H1 (cell line): ENCODE measurements around the gene CEMP1. TPM values are rescaled to one million over a fixed set of nuclear protein-coding genes. Genes with fewer than 3 reads are reported as not detected.
A peak's percentile ranks its signal among the peaks of the same experiment; 100 is the strongest.

Experiments used
- CTCF ChIA-PET: fragments of 300-600 bp; sonication (Branson Sonifier 250); formaldehyde crosslinking; loops from one replicate; lab custom pipeline; 2021; ENCODE audit not compliant: partially characterized antibody; lab: Charles Lee
- POLR2A ChIA-PET: fragments of 300-600 bp; sonication (Branson Sonifier 250); formaldehyde crosslinking; loops from one replicate; lab custom pipeline; 2021; ENCODE audit warnings: inconsistent platforms; ENCODE audit not compliant: partially characterized antibody; lab: Charles Lee
- DNase-seq, 2 experiments: peaks; one replicate each; pipeline versions ENCODE4 v3.0.0 to v3.0.0-alpha.2; 2010 to 2022; ENCODE audit warnings: low spot score in 2 of 2, low read depth in 1 of 2, mixed read lengths in 1 of 2
- FAIRE-seq: peaks from 2 replicates; lab custom pipeline; 2011; peaks lifted over from hg19 to GRCh38; lab: Jason Lieb, UNC
- H2AFZ ChIP-seq: 2 replicates; pipeline ENCODE4 v1.8.1; 2012; ENCODE audit warnings: low read length, inconsistent platforms
- H2AK5ac ChIP-seq: 2 replicates; pipeline ENCODE4 v1.6.1; 2013; ENCODE audit warnings: low read depth, low read length
- H2BK120ac ChIP-seq: replicated peaks from 2 replicates; pipeline ENCODE3; 2013; ENCODE audit warnings: low read depth, low read length, inconsistent platforms
- H2BK12ac ChIP-seq: 2 replicates; pipeline ENCODE4 v1.6.1; 2013; ENCODE audit warnings: low read depth, low read length
- H2BK15ac ChIP-seq: 2 replicates; pipeline ENCODE4 v1.6.1; 2013; ENCODE audit warnings: low read length
- H2BK20ac ChIP-seq: 2 replicates; pipeline ENCODE4 v1.6.1; 2013; ENCODE audit warnings: low read length
- H2BK5ac ChIP-seq: 2 replicates; pipeline ENCODE4 v1.6.1; 2013; ENCODE audit warnings: low read depth, low read length
- H3K14ac ChIP-seq: 2 replicates; pipeline ENCODE4 v1.6.1; 2013; ENCODE audit warnings: inconsistent platforms; ENCODE audit not compliant: insufficient read length
- H3K18ac ChIP-seq: 2 replicates; pipeline ENCODE4 v1.6.1; 2013; ENCODE audit warnings: low read length; ENCODE audit errors: extremely low read depth
- H3K23ac ChIP-seq: 2 replicates; pipeline ENCODE4 v1.6.1; 2013; ENCODE audit warnings: inconsistent platforms; ENCODE audit not compliant: insufficient read length
- H3K23me2 ChIP-seq: 2 replicates; pipeline ENCODE4 v1.6.1; 2013; ENCODE audit warnings: low read depth, low read length
- H3K27ac ChIP-seq: 2 replicates; pipeline ENCODE4 v1.6.1; 2011; ENCODE audit warnings: low read depth, low read length, inconsistent platforms
- H3K27me3 ChIP-seq, 4 experiments: replicated peaks in 1 of 4; 1 replicate in 1 of 4; 2 replicates in 3 of 4; pipeline versions ENCODE4 v1.6.1 to v1.8.1; 2011 to 2013; ENCODE audit warnings: low read length in 3 of 4, mild to moderate bottlenecking in 3 of 4, inconsistent platforms in 2 of 4, mixed read lengths in 2 of 4, moderate library complexity in 1 of 4; ENCODE audit not compliant: control insufficient read depth in 3 of 4, insufficient read depth in 3 of 4; ENCODE audit errors: extremely low read depth in 1 of 4
- H3K36me3 ChIP-seq, 4 experiments: 2 replicates each; pipeline versions ENCODE4 v1.6.1 to v1.8.1; 2011 to 2013; ENCODE audit warnings: mild to moderate bottlenecking in 4 of 4, low read length in 3 of 4, moderate library complexity in 2 of 4, control low read depth in 1 of 4, inconsistent platforms in 1 of 4; ENCODE audit not compliant: insufficient read depth in 4 of 4, control insufficient read depth in 2 of 4
- H3K4ac ChIP-seq: replicated peaks from 2 replicates; pipeline ENCODE3; 2013; ENCODE audit warnings: low read length, low read depth, mixed read lengths, inconsistent platforms; ENCODE audit not compliant: insufficient read length
- H3K4me1 ChIP-seq, 4 experiments: replicated peaks in 1 of 4; 1 replicate in 1 of 4; 2 replicates in 3 of 4; pipeline versions ENCODE4 v1.6.1 to v1.8.1; 2011 to 2013; ENCODE audit warnings: low read length in 3 of 4, inconsistent platforms in 2 of 4, mixed read lengths in 1 of 4; ENCODE audit not compliant: insufficient read depth in 4 of 4, control insufficient read depth in 3 of 4
- H3K4me2 ChIP-seq, 2 experiments: 2 replicates each; pipeline versions ENCODE4 v1.6.1 to v1.8.1; 2011 to 2013; ENCODE audit warnings: low read depth in 2 of 2, low read length in 2 of 2, control low read depth in 1 of 2, inconsistent platforms in 1 of 2, mild to moderate bottlenecking in 1 of 2; ENCODE audit not compliant: insufficient read depth in 1 of 2
- H3K4me3 ChIP-seq, 4 experiments: fragments of 200-600, 300-600 bp in 1 of 4; sonication (generic), shearing (Covaris generic), sonication (Bioruptor Twin) in 1 of 4; 2 replicates each; pipeline versions ENCODE4 v1.5.1 to v1.8.1; 2011 to 2016; ENCODE audit warnings: low read length in 4 of 4, low read depth in 3 of 4, control low read depth in 2 of 4, inconsistent platforms in 2 of 4, mild to moderate bottlenecking in 2 of 4, mixed read lengths in 1 of 4, moderate library complexity in 1 of 4; ENCODE audit not compliant: insufficient read depth in 2 of 4; ENCODE audit errors: extremely low read depth in 1 of 4
- H3K56ac ChIP-seq: replicated peaks from 2 replicates; pipeline ENCODE3; 2013; ENCODE audit warnings: low read depth, mild to moderate bottlenecking, mixed read lengths, low read length, inconsistent platforms; ENCODE audit not compliant: insufficient read length
- H3K79me1 ChIP-seq: 2 replicates; pipeline ENCODE4 v1.6.1; 2013; ENCODE audit warnings: low read depth, low read length, control low read depth
- H3K79me2 ChIP-seq, 2 experiments: 2 replicates each; pipeline versions ENCODE4 v1.6.1 to v1.8.1; 2012 to 2013; ENCODE audit warnings: low read length in 2 of 2, mild to moderate bottlenecking in 2 of 2, inconsistent platforms in 1 of 2; ENCODE audit not compliant: insufficient read depth in 2 of 2, control insufficient read depth in 1 of 2
- H3K9ac ChIP-seq, 4 experiments: replicated peaks in 1 of 4; 1 replicate in 1 of 4; 2 replicates in 3 of 4; pipeline versions ENCODE4 v1.6.1 to v1.8.1; 2011 to 2013; ENCODE audit warnings: low read depth in 3 of 4, low read length in 3 of 4, control low read depth in 2 of 4, mild to moderate bottlenecking in 2 of 4, moderate library complexity in 2 of 4, inconsistent platforms in 1 of 4; ENCODE audit errors: extremely low read depth in 1 of 4
- H3K9me3 ChIP-seq, 2 experiments: 2 replicates each; pipeline versions ENCODE4 v1.6.1 to v1.8.1; 2012 to 2013; ENCODE audit warnings: mild to moderate bottlenecking in 2 of 2, moderate library complexity in 2 of 2, control low read depth in 1 of 2, inconsistent platforms in 1 of 2, low read depth in 1 of 2, low read length in 1 of 2, mixed read lengths in 1 of 2; ENCODE audit not compliant: insufficient read depth in 2 of 2
- H4K20me1 ChIP-seq, 2 experiments: replicated peaks in 1 of 2; 2 replicates each; pipeline versions ENCODE3 to v1.8.1; 2011 to 2013; ENCODE audit warnings: inconsistent platforms in 2 of 2, low read length in 2 of 2, mild to moderate bottlenecking in 1 of 2; ENCODE audit not compliant: insufficient read depth in 2 of 2, control insufficient read depth in 1 of 2
- H4K5ac ChIP-seq: 2 replicates; pipeline ENCODE4 v1.6.1; 2013; ENCODE audit warnings: low read length, low read depth, mixed read lengths, inconsistent platforms; ENCODE audit not compliant: insufficient read length
- H4K8ac ChIP-seq: 2 replicates; pipeline ENCODE4 v1.8.0; 2013; ENCODE audit warnings: mild to moderate bottlenecking, moderate library complexity, low read length, inconsistent platforms; ENCODE audit not compliant: insufficient read depth; ENCODE audit errors: extremely low read depth
- H4K91ac ChIP-seq: replicated peaks from 2 replicates; pipeline ENCODE3; 2013; ENCODE audit warnings: low read length, mixed read lengths, inconsistent platforms; ENCODE audit not compliant: insufficient read length
- BRCA1 ChIP-seq: IDR thresholded peaks from 2 replicates; pipeline ENCODE4 v1.6.1; 2012; ENCODE audit warnings: low read depth, low read length, improper control_type of control experiment
- CEBPB ChIP-seq: IDR thresholded peaks from 2 replicates; pipeline ENCODE4 v1.6.1; 2012; ENCODE audit warnings: low read depth, low read length
- EZH2 ChIP-seq: fragments of 200-600 bp; sonication (generic); IDR thresholded peaks from 2 replicates; pipeline ENCODE4 v1.7.1; 2012; ENCODE audit warnings: low read depth, mild to moderate bottlenecking, moderate library complexity, low read length, inconsistent platforms; ENCODE audit not compliant: severe bottlenecking
- HDAC6 ChIP-seq: IDR thresholded peaks from one replicate; pipeline ENCODE4 v1.7.1; 2012; ENCODE audit warnings: low read depth, mild to moderate bottlenecking, inconsistent platforms, low read length, moderate library complexity
- JUN ChIP-seq: IDR thresholded peaks from 2 replicates; pipeline ENCODE4 v1.6.1; 2011; ENCODE audit warnings: low read depth, mild to moderate bottlenecking, improper control_type of control experiment, low read length
- MAFK ChIP-seq: IDR thresholded peaks from 2 replicates; pipeline ENCODE4 v1.6.1; 2012; ENCODE audit warnings: low read depth, mild to moderate bottlenecking, improper control_type of control experiment, low read length
- PHF8 ChIP-seq: fragments of 200-600 bp; sonication (generic); conservative IDR thresholded peaks from 2 replicates; pipeline ENCODE4 v1.7.1; 2012; ENCODE audit warnings: low read depth, mild to moderate bottlenecking, inconsistent platforms, low read length, moderate library complexity
- POLR2A ChIP-seq, 2 experiments: IDR thresholded peaks; 1 replicate in 1 of 2; 2 replicates in 1 of 2; pipeline ENCODE4 v1.6.1; 2011; ENCODE audit warnings: low read depth in 2 of 2, low read length in 2 of 2, mild to moderate bottlenecking in 2 of 2; ENCODE audit errors: control extremely low read depth in 1 of 2
- POU5F1 ChIP-seq: IDR thresholded peaks from 2 replicates; pipeline ENCODE4 v1.6.1; 2011; ENCODE audit warnings: low read depth, mild to moderate bottlenecking, low read length, moderate library complexity
- SP2 ChIP-seq: IDR thresholded peaks from 2 replicates; pipeline ENCODE4 v1.6.1; 2012; ENCODE audit warnings: mild to moderate bottlenecking, low read length, inconsistent platforms
- ZNF274 ChIP-seq: IDR thresholded peaks from 2 replicates; pipeline ENCODE4 v1.7.0; 2012; ENCODE audit warnings: low read length, borderline replicate concordance; ENCODE audit errors: extremely low read depth
- WGBS, 2 experiments: shearing (Covaris generic) in 1 of 2; methylation state at CpG; one replicate each; pipeline versions ENCODE4 v1.1.6 to v1.1.7; 2013 to 2015; ENCODE audit warnings: low lambda C conversion rate in 2 of 2, mixed read lengths in 2 of 2, inconsistent platforms in 1 of 2, low coverage in 1 of 2, missing lambda C conversion rate in 1 of 2; ENCODE audit not compliant: insufficient replicate concordance in 2 of 2, insufficient coverage in 1 of 2, insufficient read length in 1 of 2; ENCODE audit errors: extremely low coverage in 1 of 2, missing lambda C conversion rate in 1 of 2; 5-methylcytosine and 5-hydroxymethylcytosine counted together
- polyA plus RNA-seq, 7 experiments: library from polyadenylated mRNA; depleted of rRNA in 3 of 7; stranded (reverse) in 5 of 7; unstranded in 2 of 7; fragments of >200 nt in 5 of 7; fragments of 200-250 nt in 2 of 7; gene quantifications; 1 replicate in 5 of 7; 2 replicates in 1 of 7; 4 replicates in 1 of 7; pipeline versions ENCODE4 v1.2.1 to v1.2.3, GENCODE V29; 2011 to 2013; ENCODE audit warnings: missing spikeins in 2 of 7, mixed read lengths in 2 of 7
- total RNA-seq: library from RNA; stranded (reverse); fragmentation: NEBNext Ultra II Directional; extraction: Animal tissue kit (Norgen Biotek cat#: 25700); gene quantifications from 2 replicates; pipeline ENCODE4 v1.2.1, GENCODE V29; 2021
- TF ChIP-seq, protein P1 (sequence below): IDR thresholded peaks from 2 replicates; pipeline ENCODE4 v1.6.1; 2012; ENCODE audit warnings: inconsistent platforms
- TF ChIP-seq, protein P2 (sequence below): IDR thresholded peaks from 2 replicates; pipeline ENCODE4 v1.6.1; 2011; ENCODE audit warnings: low read length, improper control_type of control experiment

CEMP1 gene
- total and polyA plus RNA-seq, 2 of the 8 experiments (the other 6 are each of a cell fraction or from before 2014, with no cell fraction given): not detected

DNA sequence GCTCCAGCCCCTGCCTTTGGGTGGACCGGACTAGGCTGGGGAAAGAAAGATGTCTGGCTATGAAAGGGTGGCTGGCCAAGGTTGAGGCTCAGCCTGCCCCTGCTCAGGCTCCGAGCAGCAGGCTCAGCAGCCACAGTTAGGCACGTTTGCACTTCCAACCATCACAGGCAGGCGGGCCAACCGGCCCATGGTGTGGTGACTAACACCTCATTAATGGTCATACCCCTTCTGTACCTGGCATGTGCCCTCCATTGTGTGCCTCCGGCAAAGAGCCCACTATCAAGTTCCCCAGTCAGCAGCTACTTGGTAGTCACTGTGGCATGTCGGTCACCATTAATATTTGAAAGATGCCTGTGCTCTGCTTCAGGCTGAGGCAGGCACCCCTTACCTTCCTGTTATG, 49.5 kb downstream of the CEMP1 start:
- no peak overlapping the region for H3K4me3 ChIP-seq
- 88% methylated on average over 7 of the region's 7 CpGs; no CpG with 5 or more reads in 1 of the 2 experiments for WGBS, 2 experiments
- no peaks in the 10 kb centered on the region for H3K9me3 ChIP-seq
- no peak overlapping the region for H2BK5ac ChIP-seq
- no peaks in the 10 kb centered on the region for H3K23me2 ChIP-seq
- H2BK20ac ChIP-seq: no peak overlapping the region
- FAIRE-seq (no peak), DNase-seq (no peak)
- H4K20me1 ChIP-seq: peaks cover 7% of the 10 kb centered on the region in 2 experiments
- H3K18ac ChIP-seq: no peak overlapping the region
- no peak for TF ChIP-seq HDAC6
- no peak for TF ChIP-seq POLR2A (IDR thresholded peaks at IDR 0.05; ENCODE audit: control extremely low read depth in 1 of 2, low read depth in 2 of 2, low read length in 2 of 2)
- TF ChIP-seq POU5F1: no peak
- TF ChIP-seq EZH2: no peak
- TF ChIP-seq ZNF274: no peak
- no peak for TF ChIP-seq CEBPB
- TF ChIP-seq PHF8: no peak
- TF ChIP-seq BRCA1: no peak
- no peak for TF ChIP-seq SP2
- TF ChIP-seq, protein P1, sequence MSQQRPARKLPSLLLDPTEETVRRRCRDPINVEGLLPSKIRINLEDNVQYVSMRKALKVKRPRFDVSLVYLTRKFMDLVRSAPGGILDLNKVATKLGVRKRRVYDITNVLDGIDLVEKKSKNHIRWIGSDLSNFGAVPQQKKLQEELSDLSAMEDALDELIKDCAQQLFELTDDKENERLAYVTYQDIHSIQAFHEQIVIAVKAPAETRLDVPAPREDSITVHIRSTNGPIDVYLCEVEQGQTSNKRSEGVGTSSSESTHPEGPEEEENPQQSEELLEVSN: no peak
- no peak for TF ChIP-seq MAFK
- TF ChIP-seq, protein P2, sequence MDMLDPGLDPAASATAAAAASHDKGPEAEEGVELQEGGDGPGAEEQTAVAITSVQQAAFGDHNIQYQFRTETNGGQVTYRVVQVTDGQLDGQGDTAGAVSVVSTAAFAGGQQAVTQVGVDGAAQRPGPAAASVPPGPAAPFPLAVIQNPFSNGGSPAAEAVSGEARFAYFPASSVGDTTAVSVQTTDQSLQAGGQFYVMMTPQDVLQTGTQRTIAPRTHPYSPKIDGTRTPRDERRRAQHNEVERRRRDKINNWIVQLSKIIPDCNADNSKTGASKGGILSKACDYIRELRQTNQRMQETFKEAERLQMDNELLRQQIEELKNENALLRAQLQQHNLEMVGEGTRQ: no peak
- TF ChIP-seq JUN: no peak
- H4K91ac ChIP-seq: no peak overlapping the region
- peak overlapping the region; percentile 74 for H4K8ac ChIP-seq
- H2BK120ac ChIP-seq: no peak overlapping the region
- no peak overlapping the region for H3K56ac ChIP-seq
- no peak overlapping the region for H2AFZ ChIP-seq
- H2BK12ac ChIP-seq: no peak overlapping the region
- no peak overlapping the region for H3K14ac ChIP-seq
- peaks cover 25% of the 10 kb centered on the region for H3K79me1 ChIP-seq
- H3K27ac ChIP-seq: no peak overlapping the region
- no peaks in the 10 kb centered on the region for H3K36me3 ChIP-seq
- ChIA-PET CTCF (interaction anchor here (1.5 to 2.9 kb wide), 2 partner anchors 13 to 20 kb away, joined by 5 to 23 read pairs; no protein-coding TSS in a partner anchor), POLR2A (interaction anchor here (0.6 to 2.0 kb wide), 4 partner anchors 14 to 329 kb away, joined by 3 to 6 read pairs (median 4); no protein-coding TSS in a partner anchor)
- H3K4ac ChIP-seq: no peak overlapping the region
- H3K4me2 ChIP-seq: no peak overlapping the region
- H4K5ac ChIP-seq: no peak overlapping the region
- peaks cover 0 to 2% of the 10 kb centered on the region in 2 experiments; a peak in 1 of 4 replicates for H3K79me2 ChIP-seq
- no peaks in the 10 kb centered on the region; a peak in 1 of 7 replicates for H3K4me1 ChIP-seq
- H3K23ac ChIP-seq: no peak overlapping the region
- H3K9ac ChIP-seq: no peak overlapping the region
- no peak overlapping the region for H2AK5ac ChIP-seq
- no peak overlapping the region for H2BK15ac ChIP-seq
- H3K27me3 ChIP-seq: peaks cover 0 to 2% (median under 1%) of the 10 kb centered on the region in 4 experiments; a peak in 1 of 7 replicates
